ENCODE data around the gene CTSA.

The CTSA gene

GRCh38 chr20:45934586-45935415 is 43.7 kb downstream of the CTSA start, which contains the start of gene PCIF1:
Gene PCIF1 (plus strand): TSS chr20:45934683. CDS start chr20:45939000, 4,317 bp downstream.
- peak; percentile 82 for FAIRE-seq

GRCh38 chr20:45935416-45936046 is 44.4 kb downstream of the CTSA start:
- FAIRE-seq, result no peak
- no peak for DNase-seq (ENCODE audit: insufficient read length, low spot score)

More at GRCh38 chr20:45934586-45935415, 43.7 kb downstream of the CTSA start, which contains the start of gene PCIF1:
- DNase-seq (ENCODE audit: insufficient read length, low spot score), result peak; percentile 97

GRCh38 chr20:45937765-45938164 is 46.6 kb downstream of the CTSA start:
- FAIRE-seq (no peak), DNase-seq (ENCODE audit: insufficient read length, low spot score) (no peak)

- DNase-seq (ENCODE audit: insufficient read length, low spot score), result no peak
- no peak for FAIRE-seq
Measured at GRCh38 chr20:45938727-45939438, 47.7 kb downstream of the CTSA start.

- no peak for FAIRE-seq
- no peak for DNase-seq (ENCODE audit: insufficient read length, low spot score)
Measured at GRCh38 chr20:45940053-45940452, 48.9 kb downstream of the CTSA start.

GRCh38 chr20:45940469-45940868 is 49.3 kb downstream of the CTSA start:
- no peak for DNase-seq (ENCODE audit: insufficient read length, low spot score)
- FAIRE-seq, result no peak

- FAIRE-seq, result no peak
- no peak for DNase-seq (ENCODE audit: insufficient read length, low spot score)
Measured at GRCh38 chr20:45943613-45944012, 52.5 kb downstream of the CTSA start.

GRCh38 chr20:45944151-45944964 is 53.2 kb downstream of the CTSA start:
- FAIRE-seq, result no peak
- no peak for DNase-seq (ENCODE audit: insufficient read length, low spot score)

GRCh38 chr20:45944965-45945677 is 54.0 kb downstream of the CTSA start:
- no peak for FAIRE-seq
- DNase-seq (ENCODE audit: insufficient read length, low spot score), result no peak

GRCh38 chr20:45945678-45946148 is 54.6 kb downstream of the CTSA start:
- no peak for FAIRE-seq
- no peak for DNase-seq (ENCODE audit: insufficient read length, low spot score)

- no peak for DNase-seq (ENCODE audit: insufficient read length, low spot score)
- no peak for FAIRE-seq
Measured at GRCh38 chr20:45946149-45946970, 55.2 kb downstream of the CTSA start.

- FAIRE-seq (no peak), DNase-seq (ENCODE audit: insufficient read length, low spot score) (no peak)
Measured at GRCh38 chr20:45947110-45947866, 56.2 kb downstream of the CTSA start.

GRCh38 chr20:45948261-45948733 is 57.2 kb downstream of the CTSA start:
- FAIRE-seq, result no peak
- DNase-seq (ENCODE audit: insufficient read length, low spot score), result no peak
